GM19240 (cell line): Measurements from ENCODE around the gene ZNF28.
"Not testable (repeated sequence)": the region's sequence is repeated elsewhere in the genome, so short reads cannot be mapped to it uniquely, and the experiment has no call there.

Source experiments
- DNase-seq: peaks from one replicate; pipeline ENCODE4 v3.0.0; 2011; ENCODE audit warnings: low spot score; ENCODE audit not compliant: insufficient read length

The ZNF28 gene

GRCh38 chr19:52821204-52821960, at the start of gene ZNF28:
Gene ZNF28, minus strand, starts transcription at chr19:52821633. Its CDS starts 3,675 bp downstream, at chr19:52817958.
- DNase-seq = peak; percentile 10

DNA sequence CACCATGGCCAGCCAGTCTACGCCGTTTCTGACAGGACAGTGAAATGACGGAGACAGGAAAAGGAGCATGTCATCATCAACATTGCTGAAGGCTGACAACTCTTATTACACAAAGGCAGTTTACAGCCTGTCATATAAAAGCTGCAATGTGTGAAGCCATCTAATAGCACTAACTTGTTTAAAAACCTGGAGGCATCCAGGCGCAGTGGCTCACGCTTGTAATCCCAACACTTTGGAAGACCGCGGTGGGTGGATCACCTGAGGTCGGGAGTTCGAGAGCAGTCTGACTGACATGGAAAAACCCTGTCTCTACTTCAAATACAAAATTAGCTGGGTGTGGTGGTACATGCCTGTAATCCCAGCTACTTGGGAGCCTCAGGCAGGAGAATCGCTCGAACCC, 46.6 kb upstream of the ZNF28 start:
- not testable (repeated sequence) for DNase-seq

DNA sequence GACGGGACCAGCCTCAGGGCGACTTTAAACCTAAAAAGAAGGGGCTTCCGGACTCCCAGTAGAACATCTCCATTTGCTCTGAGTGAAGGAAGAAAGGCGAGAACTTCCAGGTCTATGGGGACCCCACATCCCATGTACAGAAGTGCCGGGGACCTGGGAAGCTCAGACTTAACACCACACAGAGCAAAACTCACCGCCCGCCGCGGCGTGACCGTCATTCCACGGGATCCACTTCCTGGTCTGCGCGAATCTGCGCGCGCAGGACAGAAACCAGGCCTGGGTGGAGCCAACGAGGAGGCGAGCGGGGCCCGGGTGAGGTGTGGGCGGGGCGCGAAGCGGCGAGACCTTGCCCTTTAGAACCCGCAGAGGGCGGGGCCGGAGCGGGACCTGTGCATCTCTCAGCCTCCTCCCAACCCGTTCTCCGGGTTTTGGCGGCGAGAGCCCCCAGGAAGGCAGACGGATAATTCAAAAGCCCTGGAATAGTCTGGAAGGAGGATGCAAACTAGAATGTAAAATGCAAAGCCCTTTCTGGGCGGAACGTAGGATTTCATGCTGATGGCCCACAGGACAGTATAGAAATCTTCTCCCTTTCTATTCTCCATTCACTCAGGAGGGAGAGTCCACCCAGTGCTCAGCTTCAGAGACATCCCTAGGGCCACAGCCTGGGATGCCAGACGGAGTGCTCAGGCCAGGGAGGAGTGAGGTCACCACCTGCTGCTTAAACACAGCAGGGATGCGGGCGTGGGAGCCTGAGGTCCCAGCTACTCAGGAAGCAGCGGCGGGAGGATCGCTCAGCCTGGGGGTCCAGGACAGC, 36.2 kb upstream of the ZNF28 start, which contains the start of gene ZNF468:
TSS of gene ZNF468 (minus strand) at position 242 of the 814 bp plus-strand sequence. CDS start 3,347 bp downstream, outside the sequence.
- DNase-seq = peak; percentile 17

DNA sequence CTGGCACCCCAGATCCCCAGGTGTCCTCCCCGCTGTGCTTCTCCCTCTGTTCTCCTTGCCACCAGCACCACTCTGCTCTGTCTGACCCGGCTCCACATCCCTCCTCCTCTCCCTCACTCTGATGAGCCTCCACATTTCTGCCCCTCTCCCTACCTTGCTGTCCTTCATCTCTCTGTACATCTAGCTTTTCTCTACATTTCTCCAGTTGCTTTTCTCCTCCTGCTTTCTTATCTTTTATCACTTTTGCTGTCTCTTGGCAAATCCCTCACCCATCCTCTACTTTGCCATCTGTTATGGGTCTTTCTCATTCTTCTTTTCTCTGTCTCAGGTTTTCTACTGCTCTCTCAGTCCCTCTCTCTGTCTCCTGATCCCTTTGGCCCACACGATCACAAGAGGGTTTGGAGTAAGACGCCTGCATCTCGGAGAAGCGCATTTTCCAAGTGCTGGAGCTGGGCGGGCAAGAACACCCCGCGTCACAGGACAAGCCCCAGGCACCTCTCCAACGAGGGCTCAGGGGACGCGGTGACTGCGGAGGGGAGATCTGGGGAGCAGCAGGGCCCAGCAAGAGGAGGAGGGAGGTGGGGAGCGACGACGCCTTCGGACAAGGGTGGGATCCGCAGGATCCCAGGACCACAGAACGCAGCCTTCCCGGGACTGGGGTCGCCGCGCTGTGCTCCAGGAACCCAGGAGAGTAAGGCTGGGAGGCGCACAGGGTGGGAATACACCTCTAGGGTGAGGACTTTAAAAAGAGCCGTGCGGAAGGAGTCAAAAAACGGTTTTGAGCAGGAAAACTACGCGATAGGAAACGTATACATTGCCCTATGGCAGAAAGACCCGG, 35.3 kb upstream of the ZNF28 start:
- not testable (repeated sequence) for DNase-seq

DNA sequence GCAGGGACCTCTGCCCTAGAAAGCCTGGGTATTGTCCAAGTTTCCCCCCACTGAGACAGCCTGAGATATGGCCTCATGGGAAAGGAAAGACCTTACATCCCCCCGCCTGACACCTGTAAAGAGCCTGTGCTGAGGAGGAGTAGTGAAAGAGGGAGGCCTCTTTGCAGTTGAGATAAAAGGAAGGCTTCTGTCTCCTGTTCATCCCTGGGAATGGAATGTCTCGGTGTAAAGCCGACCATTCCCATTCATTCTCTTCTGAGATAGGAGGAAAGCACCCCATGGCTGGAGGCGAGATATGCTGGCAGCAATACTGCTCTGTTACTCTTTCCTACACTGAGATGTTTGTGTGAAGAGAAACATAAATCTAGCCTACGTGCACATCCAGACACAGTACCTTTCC, 25.9 kb upstream of the ZNF28 start:
- DNase-seq = not testable (repeated sequence)

GRCh38 chr19:52840825-52841465, 19.5 kb upstream of the ZNF28 start:
- not testable (repeated sequence) for DNase-seq

DNA sequence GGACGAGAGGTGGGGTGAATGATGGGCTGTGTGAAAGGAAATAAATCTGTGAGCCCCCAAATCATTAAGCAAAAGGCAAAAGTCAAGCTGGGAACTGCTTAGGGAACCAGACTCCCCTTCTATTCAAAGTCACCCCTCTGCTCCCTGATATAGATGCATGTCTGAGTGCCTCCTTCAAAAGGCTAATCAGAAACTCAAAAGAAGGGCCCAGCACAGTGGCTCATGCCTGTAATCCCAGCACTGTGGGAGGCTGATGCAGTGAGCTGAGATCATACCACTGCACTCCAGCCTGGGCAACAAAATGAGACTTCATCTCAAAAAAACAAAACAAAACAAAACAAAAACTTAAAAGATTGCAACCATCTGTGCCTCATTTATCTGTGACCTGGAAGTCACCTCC, 12.9 kb upstream of the ZNF28 start:
- DNase-seq = not testable (repeated sequence)

DNA sequence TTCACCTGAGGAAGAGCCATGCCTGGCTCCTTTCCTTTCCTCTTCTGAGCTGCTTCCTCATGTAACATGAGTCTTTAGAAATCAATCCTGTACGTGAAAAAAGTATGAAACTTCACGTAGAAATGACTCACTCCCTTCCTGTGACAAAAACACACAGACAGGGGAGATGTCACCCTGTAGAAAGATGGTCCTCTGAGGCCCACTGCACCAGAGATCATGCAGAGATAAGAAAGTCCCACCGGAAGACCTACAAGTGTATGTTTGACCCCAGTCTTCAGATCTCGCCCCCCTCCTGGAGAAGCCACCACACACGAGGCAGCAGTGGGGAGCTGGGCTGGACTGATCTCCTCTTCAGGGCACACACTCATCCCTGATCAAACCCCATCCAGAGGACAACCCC, 12.1 kb upstream of the ZNF28 start:
- not testable (repeated sequence) for DNase-seq

- not testable (repeated sequence) for DNase-seq
Observed at GRCh38 chr19:52829866-52830265, 8.4 kb upstream of the ZNF28 start.

DNA sequence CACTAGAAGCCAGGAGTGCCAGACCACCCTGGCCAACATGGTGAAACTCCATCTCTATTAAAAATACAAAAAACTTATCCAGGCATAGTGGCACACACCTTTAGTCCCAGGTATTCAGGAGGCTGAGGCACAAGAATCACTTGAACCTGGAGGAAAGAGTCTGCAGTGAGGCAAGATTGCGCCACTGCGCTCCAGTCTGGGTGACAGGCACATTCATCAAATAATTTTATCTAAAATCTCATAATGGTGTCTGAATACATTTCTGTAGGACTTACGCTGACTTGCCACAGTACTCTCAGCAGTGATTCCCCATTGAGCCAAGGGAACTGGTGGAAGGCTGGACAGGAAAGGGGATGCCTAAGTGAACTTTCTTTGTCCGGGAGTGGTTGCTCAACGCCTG, 4.3 kb upstream of the ZNF28 start:
- no peak for DNase-seq

- no peak for DNase-seq
Observed at GRCh38 chr19:52823676-52824075, 2.2 kb upstream of the ZNF28 start.

DNA sequence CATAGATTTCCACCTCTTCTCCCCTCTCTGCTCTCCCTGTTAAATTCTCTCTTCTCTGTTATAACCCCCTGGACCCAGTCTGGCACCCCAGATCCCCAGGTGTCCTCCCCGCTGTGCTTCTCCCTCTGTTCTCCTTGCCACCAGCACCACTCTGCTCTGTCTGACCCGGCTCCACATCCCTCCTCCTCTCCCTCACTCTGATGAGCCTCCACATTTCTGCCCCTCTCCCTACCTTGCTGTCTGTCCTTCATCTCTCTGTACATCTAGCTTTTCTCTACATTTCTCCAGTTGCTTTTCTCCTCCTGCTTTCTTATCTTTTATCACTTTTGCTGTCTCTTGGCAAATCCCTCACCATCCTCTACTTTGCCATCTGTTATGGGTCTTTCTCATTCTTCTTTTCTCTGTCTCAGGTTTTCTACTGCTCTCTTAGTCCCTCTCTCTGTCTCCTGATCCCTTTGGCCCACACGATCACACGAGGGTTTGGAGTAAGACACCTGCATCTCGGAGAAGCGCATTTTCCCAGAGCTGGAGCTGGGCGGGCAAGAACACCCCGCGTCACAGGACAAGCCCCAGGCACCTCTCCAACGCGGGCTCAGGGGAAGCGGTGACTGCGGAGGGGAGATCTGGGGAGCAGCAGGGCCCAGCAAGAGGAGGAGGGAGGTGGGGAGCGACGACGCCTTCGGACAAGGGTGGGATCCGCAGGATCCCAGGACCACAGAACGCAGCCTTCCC, 795 bp downstream of the ZNF28 start:
- not testable (repeated sequence) for DNase-seq

GRCh38 chr19:52809801-52810200, 11.6 kb downstream of the ZNF28 start:
- DNase-seq = no peak

- DNase-seq = not testable (repeated sequence)
Observed at GRCh38 chr19:52799950-52800640, 21.3 kb downstream of the ZNF28 start.

- DNase-seq = no peak
Observed at GRCh38 chr19:52789440-52789839, 32.0 kb downstream of the ZNF28 start.

DNA sequence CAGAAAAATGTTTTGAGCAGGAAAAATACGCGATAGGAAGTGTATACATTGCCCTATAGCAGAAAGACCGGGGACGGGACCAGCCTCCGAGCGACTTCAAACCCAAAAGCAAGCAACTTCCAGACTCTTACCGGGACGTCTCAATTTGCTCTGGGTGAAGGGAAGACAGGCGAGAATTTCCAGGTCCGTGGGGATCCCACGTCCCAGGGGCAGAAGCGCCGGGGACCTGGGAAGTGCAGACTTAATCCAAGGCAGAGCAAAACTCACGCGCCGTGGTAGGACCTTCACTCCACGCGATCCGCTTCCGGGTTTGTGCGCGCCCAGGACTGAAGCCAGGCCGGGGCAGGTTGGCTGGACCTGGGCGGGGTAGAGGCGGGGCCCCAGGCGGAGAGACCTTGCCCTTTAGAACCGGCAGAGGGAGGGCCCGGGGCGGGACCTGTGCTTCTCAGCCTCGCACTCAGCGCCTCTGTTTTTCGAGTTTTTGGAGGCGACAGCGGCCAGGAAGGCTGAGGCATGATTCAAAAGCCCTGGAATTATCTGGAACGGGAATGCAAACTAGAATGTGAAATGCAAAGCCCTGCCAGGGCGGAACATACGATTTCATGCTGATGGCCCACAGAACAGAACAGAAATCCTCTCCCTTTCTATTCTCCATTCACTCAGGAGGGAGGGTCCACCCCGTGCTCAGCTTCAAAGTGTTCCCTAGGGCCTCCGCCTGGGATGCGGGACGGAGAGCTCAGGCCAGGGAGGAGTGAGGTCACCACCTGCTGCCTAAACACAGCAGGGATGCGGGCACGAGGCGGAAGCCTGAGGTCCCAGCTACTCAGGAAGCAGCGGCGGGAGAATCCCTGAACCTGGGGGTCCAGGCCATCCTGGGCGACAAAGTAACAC, 34.7 kb downstream of the ZNF28 start, which contains the start of gene ZNF600:
TSS of gene ZNF600 (minus strand) at position 328 of the 891 bp plus-strand sequence. CDS start 7,903 bp downstream, outside the sequence.
- peak; percentile 31 for DNase-seq

DNA sequence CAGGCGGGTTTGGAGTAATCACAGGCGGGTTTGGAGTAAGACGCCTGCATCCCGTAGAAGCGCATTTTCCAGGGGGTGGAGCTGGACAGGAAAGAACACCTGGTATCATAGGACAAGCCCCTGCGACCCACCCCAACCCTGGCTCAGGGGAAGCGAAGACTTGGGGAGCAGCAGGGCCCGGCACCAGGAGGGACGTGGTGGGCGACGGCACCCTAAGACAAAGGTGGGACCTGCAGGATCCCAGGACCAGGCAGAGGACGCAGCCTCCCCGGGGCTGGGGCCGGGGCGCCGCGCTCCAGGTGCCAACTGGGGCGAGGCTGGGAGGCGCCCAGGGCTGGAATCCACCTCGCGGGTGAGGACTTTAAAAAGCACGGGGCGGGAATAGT, 35.4 kb downstream of the ZNF28 start:
- DNase-seq = no peak

DNA sequence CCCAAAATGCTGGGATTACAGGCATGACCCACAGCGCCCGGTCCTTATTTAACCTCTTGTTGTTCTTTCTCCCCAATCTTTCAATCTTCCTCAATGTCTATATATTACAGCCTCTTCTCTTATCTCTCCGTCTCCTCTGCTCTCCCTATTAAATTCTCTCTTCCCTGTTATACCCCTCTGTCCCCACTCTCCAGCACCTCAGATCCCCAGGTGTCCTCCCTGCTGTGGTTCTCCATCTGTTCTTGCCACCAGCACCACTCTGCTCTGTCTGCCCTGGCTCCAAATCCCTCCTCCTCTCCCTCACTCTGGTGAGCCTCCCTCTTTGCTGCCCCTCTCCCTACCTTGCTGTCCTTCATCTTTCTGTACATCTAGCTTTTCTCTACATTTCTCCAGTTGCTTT, 35.9 kb downstream of the ZNF28 start:
- DNase-seq = no peak
